Amniotic stem cell (primary cell): ENCODE measurements around the gene NOB1.
"Not testable (repeated sequence)": the region's sequence is repeated elsewhere in the genome, so short reads cannot be mapped to it uniquely, and the experiment has no call there.

Experiments
- DNase-seq: peaks from one replicate; lab custom pipeline; 2025; lab: John Stamatoyannopoulos, UW

The NOB1 gene

DNA sequence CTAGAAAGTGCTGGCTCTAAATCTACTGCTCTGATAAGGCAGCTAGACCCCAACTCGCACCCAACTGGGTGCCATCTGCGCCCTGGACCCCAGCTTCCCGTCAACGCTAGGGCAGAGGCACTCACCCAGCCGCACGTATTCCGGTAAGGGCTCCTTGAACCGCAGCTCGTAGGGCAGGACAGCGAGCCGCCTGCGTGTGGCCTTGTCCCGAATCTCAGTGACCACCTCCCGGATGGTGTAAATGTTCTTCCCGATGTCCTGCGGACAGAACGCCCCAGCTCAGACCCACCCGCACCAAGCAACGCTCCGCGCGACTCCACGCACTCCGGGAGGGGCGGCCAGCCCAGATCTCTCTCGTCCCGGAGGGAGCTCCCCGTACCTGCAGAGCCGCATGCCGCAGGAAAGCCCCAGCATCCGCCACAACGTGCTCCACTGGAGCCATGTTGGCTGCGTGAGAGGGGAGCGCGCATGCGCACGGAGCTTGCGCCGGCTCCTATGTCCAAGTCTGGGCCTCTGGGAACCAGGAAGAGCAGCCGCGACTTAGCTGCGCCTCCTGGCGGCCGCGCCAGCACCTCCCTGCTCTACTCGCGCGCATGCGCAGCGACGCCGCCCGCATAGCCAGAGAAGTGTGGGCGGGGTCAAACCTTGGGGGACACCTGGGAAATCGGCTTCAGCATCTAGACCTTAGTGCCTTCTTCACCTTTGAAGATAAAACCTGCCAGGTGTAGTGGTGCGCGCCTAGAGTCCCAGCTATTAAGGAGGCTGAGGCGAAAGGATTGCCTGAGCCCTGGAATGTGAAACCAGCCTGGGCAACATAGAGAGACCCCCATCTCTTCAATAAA is at the start of gene NOB1:
TSS of gene NOB1 (minus strand) at position 458 of the 842 bp plus-strand sequence. CDS start at position 442, 16 bp downstream.
- DNase-seq, result peak; percentile 89

DNA sequence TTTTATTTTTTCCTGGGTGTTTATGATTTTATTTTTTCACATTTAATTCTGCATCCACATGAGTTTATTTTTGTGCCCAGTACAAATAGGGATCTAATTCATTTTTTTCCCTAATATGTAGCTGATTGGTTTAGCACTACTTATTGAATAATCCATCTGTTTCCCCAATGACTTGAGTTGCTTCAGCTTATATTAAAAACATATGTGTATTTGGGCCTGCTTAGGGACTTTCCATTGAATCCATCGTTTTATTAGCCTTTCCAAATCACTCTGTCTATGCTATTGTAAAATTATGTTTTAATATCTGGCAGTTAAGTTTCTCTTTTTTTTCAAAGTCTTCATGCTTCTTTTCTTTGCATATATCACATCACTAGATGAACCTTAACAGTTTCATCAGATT is 49.6 kb upstream of the NOB1 start:
- no peak for DNase-seq

DNA sequence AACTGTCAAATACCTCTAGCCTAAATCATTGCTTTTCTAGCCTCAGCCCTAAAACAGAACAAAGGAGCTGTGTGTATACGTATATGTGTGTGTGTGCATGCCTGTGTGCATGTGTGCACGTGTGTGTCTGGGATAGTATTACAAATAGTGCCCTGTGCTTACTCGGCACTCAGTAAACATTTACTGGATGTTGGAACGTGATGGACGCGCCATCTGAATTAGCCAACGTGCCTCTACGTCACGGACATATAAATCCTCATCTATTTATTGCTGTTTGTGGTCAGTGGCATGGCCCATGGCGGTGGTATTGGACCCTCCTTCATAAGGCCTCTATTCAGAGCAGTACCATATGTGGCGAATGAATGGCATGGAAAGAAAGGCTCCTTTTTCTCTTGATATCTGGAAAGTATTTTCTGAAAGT is 44.9 kb upstream of the NOB1 start:
- DNase-seq, result no peak

DNA sequence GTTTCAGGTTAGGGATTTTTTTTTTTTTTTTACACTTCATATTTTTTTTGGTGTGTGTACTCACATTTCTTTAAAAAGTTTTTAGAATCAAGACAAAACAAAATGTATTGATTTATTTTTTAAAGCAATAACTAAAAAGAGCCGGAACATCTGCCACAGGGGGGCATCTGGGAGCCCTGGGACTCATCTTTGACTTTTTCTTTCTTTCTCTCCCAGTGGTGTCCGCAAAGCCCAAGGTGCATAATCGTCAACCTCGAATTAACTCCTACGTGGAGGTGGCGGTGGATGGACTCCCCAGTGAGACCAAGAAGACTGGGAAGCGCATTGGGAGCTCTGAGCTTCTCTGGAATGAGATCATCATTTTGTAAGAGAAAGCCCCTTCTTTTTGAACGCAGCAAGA is 43.7 kb upstream of the NOB1 start:
- no peak for DNase-seq

DNA sequence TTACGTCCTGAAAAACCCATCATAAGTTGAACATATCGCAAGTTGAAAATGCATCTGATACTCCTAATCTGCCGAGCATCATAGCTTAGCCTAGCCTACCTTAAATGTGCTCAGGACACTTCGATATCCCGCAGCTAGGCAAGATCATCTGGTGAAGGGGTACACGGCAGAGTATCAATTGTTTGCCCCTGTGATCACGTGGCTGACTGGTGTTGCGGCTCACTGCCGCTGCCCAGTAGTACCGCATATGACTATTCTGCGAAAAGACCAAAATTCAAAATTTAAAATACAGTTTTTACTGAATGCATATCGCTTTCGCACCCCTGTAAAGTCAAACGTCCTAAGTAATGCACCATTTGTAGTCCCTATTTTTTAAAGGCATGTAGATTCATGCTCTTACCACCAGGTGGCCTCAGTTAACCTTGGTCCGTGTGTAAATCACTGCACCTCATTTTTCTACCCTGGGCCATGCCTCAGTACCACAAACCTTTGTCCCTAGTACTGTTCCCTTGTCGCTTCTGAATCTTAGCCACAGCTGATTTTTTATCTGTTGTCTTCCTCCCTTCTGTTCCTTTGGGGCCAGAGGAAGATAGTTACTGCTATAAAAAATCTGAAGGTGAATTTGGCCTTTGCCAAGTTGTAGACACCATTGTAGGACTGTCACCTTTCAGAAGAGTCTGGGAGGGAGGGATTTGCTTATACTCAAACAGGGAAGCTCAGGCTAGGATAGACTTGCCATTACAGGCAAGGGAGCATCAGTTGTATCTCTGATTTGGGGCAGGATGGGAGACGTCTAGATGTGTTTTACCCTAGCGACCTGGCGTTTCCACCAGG is 41.8 kb upstream of the NOB1 start:
- DNase-seq, result peak; percentile 38

DNA sequence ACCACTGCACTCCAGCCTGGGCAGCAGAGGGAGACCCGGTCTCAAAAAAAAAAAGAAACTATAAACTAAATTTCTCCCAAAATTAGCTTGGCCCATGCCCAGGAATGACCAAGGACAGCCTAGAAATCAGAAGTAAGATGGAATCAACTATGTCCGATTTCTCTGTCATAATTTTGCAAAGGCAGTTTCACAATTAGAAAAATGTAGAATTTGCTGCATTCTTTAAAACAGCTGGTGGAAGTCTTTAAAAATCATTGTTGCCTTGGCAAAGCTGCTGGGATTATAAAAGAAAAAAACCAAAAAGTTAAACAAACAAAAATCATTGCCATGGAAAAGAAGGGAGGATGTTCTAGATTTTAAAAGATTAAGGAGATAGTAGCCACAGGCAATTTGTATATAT is 39.8 kb upstream of the NOB1 start:
- DNase-seq, result no peak

DNA sequence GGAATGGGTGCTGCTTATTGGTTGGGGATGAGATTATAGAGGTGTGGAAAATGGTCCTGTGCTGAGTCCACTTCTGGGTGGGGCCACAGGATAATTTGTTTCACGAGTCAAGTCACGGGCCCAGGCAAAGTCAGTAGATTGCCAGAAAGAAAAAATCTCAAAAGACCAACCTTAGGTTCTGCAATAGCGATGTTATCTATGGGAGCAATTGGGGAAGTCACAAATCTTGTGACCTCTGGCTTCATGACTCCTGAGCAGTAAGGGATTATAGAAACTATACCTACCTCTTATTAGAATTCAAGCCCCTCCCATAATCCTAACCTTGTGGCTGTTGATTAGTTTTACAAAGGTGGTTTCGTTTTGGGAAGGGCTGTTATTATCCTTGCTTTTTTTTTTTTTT is 38.8 kb upstream of the NOB1 start:
- no peak for DNase-seq

DNA sequence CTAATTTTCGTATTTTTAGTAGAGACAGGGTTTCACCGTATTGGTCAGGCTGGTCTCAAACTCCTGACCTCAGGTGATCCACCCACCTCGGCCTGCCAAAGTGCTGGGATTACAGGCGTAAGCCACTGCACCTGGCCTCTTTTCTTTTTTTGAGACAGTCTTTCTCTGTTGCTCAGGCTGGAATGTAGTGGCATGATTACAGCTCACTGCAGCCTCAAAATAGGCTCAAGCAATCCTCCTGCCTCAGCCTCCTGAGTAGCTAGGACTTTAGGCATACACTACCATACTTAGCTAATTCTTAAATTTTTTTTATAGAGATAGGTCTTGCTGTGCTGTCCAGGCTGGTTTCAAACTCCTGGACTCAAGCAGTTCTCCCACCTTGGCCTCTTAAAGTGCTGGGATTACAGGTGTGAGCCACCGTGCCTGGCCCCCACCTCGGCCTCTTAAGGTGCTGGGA is 36.7 kb upstream of the NOB1 start:
- not testable (repeated sequence) for DNase-seq

DNA sequence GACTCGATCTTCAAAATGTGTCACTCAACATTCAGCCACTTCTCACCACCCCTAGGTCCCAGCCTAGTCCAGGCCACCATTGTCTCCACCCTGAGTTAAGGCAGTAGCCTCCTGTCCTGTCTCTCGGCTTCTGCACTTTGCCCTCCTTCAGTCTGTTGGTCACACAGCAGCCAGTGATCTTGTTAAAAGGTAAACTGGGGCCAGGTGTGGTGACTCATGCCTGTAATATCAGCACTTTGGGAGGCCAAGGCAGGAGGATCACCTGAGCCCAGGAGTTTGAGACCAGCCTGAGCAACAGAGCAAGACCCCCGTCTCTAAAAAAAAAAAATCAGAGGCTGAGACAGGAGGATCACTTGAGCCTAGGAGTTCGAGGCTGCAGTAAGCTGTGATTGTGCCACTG is 33.2 kb upstream of the NOB1 start:
- DNase-seq, result no peak

DNA sequence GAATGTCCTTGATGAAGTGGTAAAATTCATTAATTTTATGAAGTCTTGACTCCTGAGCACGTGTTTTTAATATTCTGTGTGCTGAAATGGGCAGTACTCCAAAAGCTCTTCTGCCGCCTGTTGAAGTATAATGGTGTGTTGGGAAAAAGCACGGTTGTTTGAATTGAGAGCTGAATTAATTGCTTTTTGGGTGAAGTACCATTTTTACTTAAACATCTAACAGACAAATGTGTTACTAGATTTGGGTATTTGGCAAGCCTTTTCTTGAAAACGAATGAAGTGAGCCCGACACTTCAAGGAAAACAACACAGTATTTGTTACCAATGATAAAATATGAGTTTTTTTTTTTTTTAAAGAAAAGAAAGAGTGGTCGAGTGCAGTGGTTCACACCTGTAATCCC is 29.9 kb upstream of the NOB1 start:
- DNase-seq, result no peak

DNA sequence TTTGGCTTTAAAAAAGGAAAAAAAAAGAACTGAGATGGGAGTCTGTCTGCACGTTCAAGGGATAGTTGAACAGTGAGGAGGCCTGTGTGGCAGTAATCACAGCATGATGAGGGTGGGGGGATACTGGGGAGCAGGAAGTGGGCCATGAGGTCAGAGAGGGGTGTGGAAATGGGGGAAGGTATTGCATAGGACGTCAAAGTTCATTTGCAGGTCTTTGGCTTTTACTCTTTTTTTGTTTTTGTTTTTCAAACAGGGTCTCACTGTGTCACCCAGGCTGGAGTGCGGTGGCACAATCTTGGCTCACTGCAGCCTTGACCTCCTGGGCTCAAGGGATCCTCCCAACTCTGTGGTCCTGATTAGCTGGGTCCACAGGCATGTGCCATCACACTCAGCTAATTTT is 26.4 kb upstream of the NOB1 start:
- DNase-seq, result no peak

DNA sequence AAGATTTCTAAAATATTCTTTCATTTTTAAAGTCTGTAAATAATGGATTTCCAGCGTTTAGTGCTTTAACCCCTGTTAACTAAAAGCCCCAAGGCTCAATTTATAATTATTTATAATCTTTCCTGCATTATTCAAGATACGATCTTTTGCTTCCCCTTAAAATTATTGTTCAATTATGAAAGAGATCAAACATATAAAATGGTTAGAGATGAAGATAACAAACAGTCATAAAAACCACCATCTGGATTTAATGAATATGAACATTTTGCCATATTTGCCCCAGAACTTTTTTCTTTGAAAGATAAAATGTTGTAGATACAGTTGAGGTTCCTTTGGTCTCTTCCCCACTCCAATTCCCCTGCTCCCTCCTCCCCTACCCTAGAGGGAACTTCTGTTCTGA is 25.0 kb upstream of the NOB1 start:
- DNase-seq, result no peak

DNA sequence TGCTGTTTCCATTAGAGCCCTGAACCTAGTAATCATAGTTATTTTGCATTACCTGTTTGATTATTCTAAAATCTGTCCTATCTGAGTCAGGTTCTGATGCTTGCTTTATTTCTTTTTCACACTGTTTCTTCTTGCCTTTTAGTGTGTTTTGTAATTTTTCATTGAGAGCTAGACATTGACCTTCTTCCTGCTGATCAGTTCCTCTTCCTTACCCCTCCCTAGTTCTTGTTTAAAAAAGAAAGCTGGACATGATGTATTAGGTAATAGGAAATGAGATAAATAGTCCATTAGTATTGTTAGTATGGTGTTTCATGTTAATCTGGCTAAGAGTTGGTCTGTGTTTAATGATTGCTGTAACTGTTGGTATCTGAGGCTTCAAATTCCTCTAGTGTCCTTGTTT is 20.8 kb upstream of the NOB1 start:
- no peak for DNase-seq

DNA sequence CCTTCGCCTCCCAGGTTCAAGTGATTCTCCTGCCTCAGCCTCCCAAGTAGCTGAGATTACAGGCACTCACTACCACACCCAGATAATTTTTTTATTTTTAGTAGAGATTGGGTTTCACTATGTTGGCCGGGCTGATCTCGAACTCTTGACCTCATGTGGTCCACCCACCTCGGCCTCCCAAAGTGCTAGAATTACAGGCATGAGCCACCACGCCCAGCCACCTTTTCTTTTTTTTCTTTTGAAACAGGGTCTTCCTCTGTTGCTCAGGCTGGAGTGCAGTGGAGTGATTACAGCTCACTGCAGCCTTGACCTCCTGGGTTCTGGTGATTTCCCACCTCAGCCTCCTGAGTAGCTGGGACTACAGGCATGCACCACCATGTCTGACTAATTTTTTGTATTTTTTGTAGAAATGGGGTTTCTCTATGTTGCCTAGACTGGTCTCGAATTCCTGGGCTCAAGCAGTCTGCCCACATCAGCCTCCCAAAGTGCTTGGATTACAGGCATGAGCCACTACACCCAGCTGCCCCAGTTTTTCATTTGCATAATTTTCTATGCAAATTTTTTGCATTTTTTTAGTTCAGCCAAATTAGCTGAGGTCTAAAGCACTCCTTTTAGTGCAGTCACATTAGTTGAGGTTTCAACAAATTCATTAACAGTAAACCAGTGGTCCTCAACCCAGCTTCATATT is 18.7 kb upstream of the NOB1 start:
- no peak for DNase-seq

DNA sequence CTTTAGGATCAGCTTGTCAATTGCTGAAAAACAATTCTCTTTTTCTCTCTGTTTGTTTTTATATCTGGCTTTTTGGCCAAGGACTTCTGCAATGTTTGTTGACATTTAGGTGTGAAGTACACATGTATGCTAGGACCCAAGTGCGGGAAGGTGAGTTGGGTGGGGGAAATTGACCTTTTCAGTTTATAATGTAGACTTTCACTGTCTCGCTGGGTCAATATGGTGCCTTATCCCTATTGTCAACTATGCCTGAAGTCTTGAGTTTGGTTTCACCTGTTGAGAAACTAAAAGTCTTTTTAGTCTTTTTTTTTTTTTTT is 16.9 kb upstream of the NOB1 start:
- no peak for DNase-seq

DNA sequence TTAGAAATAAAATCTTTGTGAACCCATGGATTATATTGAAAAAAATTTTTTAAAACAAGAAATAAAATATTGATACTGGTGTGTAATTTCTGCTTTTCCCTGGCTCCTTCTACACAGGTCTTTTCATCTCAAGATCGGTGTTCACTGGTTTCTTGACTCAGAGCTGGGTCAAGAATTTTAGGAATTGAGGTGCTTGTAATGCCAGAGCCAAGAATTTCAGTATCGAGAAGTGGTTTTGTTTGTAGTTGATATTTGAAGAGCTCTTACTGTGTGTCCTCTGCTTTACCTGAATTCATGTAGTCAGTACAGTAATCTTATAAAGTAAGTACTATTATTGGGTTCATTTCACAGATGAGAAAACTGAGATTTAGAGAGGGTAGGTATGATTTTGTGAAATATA is 14.7 kb upstream of the NOB1 start:
- no peak for DNase-seq

DNA sequence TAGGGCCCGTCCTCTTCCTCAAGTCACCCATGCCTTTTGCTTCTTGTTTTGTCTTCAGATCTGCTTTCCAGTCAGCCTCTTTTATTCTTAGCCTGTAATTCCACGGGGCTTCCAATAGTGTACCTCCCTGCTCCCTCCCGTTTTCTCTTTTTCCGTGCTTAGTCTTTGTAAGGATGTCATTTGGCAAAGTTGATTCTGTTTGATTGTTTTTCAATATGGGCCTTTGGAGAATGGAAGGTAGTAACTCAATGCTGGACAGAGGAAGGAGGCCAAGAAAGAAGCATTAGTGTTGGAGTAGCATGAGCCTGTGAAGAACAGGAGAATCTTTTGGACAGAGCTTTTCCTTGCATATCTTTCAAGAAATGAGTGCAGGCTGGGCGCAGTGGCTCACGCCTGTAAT is 13.9 kb upstream of the NOB1 start:
- no peak for DNase-seq

DNA sequence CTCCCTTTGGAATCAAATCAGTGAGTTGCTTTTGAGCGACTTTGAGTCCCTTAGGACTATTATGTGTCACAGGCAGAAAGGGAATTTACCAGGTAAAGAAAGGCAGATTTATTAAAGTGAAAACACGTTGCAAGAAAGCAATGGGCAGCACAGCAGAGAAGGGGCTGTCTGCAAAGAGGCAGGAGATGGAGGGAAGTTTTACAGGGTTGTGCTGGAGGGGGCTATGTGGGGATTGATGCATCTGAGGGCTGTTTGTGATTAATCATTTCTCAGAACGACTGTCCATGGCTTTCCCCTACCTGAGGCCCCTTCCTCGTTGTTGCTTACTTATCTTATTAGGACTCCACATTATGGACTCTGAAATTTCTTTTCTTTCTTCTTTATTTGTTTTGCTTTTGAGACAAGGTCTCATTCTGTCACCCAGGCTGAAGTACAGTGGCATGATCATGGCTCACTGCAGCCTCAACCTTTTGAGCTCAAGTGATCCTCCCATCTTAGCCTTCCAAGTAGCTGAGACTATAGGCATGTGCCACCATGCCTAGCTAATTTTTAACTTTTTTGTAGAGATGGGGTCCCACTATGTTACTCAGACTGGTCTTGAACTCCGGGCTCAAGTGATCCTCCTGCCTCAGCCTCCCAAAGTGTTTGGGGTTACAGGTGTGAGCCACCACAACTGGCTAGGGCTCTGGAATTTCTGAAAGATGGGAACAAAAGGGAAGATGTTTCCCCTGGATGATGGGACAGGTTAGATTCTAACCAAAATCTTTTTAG is 12.9 kb upstream of the NOB1 start:
- no peak for DNase-seq

DNA sequence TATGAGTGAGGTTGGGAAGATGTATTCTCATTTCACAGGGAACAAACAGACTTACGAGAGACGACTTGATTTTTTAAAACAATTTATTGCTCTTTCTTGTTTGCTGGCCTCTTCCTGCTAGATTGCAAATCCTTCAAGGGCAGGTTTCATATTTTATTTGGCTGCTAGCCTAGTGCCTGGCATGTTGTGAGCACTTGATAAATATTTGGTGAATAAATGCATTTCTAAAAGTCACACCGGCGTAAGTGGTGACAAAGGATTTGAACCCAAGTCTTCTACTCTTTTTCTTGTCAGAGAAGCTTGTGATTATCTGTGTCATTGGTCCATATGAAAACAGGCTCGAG is 8.8 kb upstream of the NOB1 start:
- DNase-seq, result no peak

DNA sequence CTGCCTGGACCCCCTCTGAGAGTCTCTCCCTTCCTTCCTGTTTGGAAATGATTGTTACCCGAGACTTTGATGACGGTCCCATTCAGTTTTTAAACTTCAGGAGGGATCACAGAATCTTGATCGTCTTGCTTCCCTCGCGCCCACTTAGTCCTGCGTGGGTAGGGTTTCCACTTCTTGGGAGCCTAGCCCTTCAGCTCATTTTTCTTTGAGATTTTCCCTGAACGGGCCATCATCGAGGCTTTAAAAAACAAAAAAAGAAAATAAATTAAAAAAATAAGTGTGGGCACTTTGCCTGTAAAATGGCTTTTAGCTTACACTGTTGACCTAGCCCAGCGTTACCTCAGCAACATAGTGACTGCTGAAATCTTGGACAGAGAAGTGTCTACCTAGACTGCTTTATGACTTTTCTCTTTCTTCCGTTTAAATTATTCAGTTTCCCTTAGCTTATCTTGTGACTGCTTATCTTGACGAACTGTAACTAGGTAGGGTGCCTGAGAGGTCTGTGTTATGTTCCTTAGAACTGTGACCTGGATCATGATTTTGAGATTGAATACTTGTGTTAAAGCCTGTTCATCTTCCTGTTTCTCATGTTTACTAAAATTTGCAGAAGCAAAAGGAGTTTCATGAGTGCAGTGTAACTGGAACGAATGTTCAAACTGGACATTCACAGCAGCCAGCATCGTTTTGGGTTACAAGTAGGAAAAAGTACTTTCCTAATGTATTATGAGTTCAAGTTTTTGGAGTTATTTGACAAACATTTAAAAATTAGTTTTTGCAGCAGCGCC is 8.3 kb upstream of the NOB1 start:
- DNase-seq, result peak; percentile 27
